ENCODE data around the gene SEZ6L. TPM values are rescaled to one million over a fixed set of nuclear protein-coding genes. Genes with fewer than 3 reads are reported as not detected.

Gene SEZ6L
- total and polyA plus RNA-seq, 2 experiments from 2014 or later: 0.43 to 0.44 TPM

- Histone ChIP-seq H4K20me1 (ENCODE audit: insufficient read depth, poor library complexity, severe bottlenecking) (no peaks in the 10 kb centered on the region), H3K9me2 (replicated peaks; ENCODE audit: insufficient read depth) (no peaks in the 10 kb centered on the region), H2AFZ (no peak overlapping the region), H3K27ac (no peak overlapping the region), H3K9me3 (ENCODE audit: low read depth) (no peaks in the 10 kb centered on the region), H3K36me3 (replicated peaks; ENCODE audit: insufficient read depth, low read depth) (no peaks in the 10 kb centered on the region), H3K4me3 (peak overlapping the region; percentile 26), H3K4me1 (ENCODE audit: insufficient read depth) (peaks cover 7% of the 10 kb centered on the region), H3K4me2 (peak overlapping the region; percentile 92), H3K27me3 (peaks cover 88% of the 10 kb centered on the region), H3K79me2 (no peaks in the 10 kb centered on the region)
- WGBS (ENCODE audit: low lambda C conversion rate, missing lambda C conversion rate): 5% methylated on average over 11 of the region's 11 CpGs
- no peak for DNase-seq (ENCODE audit: low spot score)
- TF ChIP-seq CTCF (IDR thresholded peaks at IDR 0.05; ENCODE audit: poor library complexity) (no peak), EZH2 (IDR thresholded peaks at IDR 0.05; ENCODE audit: borderline replicate concordance) (peak; percentile 32), EZH2phosphoT487 (IDR thresholded peaks at IDR 0.05; ENCODE audit: low read depth, severe bottlenecking, unreplicated experiment) (peak; percentile 26)
Measured at GRCh38 chr22:26170112-26170492, 840 bp downstream of the SEZ6L start.

- peaks cover 7% of the 10 kb centered on the region for H3K4me1 ChIP-seq (ENCODE audit: insufficient read depth)
- H3K79me2 ChIP-seq: no peaks in the 10 kb centered on the region
- no peak overlapping the region for H3K4me2 ChIP-seq
- H3K9me3 ChIP-seq (ENCODE audit: low read depth): no peaks in the 10 kb centered on the region
- H3K27ac ChIP-seq: no peak overlapping the region
- no peaks in the 10 kb centered on the region for H4K20me1 ChIP-seq (ENCODE audit: insufficient read depth, poor library complexity, severe bottlenecking)
- WGBS (ENCODE audit: low lambda C conversion rate, missing lambda C conversion rate): 9% methylated on average over 14 of the region's 14 CpGs
- H3K36me3 ChIP-seq (replicated peaks; ENCODE audit: insufficient read depth, low read depth): no peaks in the 10 kb centered on the region
- H3K9me2 ChIP-seq (replicated peaks; ENCODE audit: insufficient read depth): no peaks in the 10 kb centered on the region
- no peak overlapping the region for H3K4me3 ChIP-seq
- TF ChIP-seq CTCF (IDR thresholded peaks at IDR 0.05; ENCODE audit: poor library complexity): peak; percentile 20
- no peak for TF ChIP-seq EZH2phosphoT487 (IDR thresholded peaks at IDR 0.05; ENCODE audit: low read depth, severe bottlenecking, unreplicated experiment)
- no peak overlapping the region for H2AFZ ChIP-seq
- peaks cover 81% of the 10 kb centered on the region for H3K27me3 ChIP-seq
- peak; percentile 43 for DNase-seq (ENCODE audit: low spot score)
Measured at GRCh38 chr22:26170795-26171580, 1.7 kb downstream of the SEZ6L start.

GRCh38 chr22:26172389-26172990 is 3.2 kb downstream of the SEZ6L start:
- H2AFZ ChIP-seq: no peak overlapping the region
- H3K36me3 ChIP-seq (replicated peaks; ENCODE audit: insufficient read depth, low read depth): no peaks in the 10 kb centered on the region
- no peaks in the 10 kb centered on the region for H3K9me2 ChIP-seq (replicated peaks; ENCODE audit: insufficient read depth)
- 37% methylated on average over 5 of the region's 5 CpGs for WGBS (ENCODE audit: low lambda C conversion rate, missing lambda C conversion rate)
- no peak overlapping the region for H3K4me2 ChIP-seq
- no peaks in the 10 kb centered on the region for H4K20me1 ChIP-seq (ENCODE audit: insufficient read depth, poor library complexity, severe bottlenecking)
- no peak overlapping the region for H3K27ac ChIP-seq
- H3K9me3 ChIP-seq (ENCODE audit: low read depth): no peaks in the 10 kb centered on the region
- H3K4me1 ChIP-seq (ENCODE audit: insufficient read depth): peaks cover 7% of the 10 kb centered on the region
- H3K27me3 ChIP-seq: peaks cover 69% of the 10 kb centered on the region
- peak; percentile 74 for DNase-seq (ENCODE audit: low spot score)
- TF ChIP-seq EZH2phosphoT487 (IDR thresholded peaks at IDR 0.05; ENCODE audit: low read depth, severe bottlenecking, unreplicated experiment): no peak
- TF ChIP-seq CTCF (IDR thresholded peaks at IDR 0.05; ENCODE audit: poor library complexity): peak; percentile 61
- no peak overlapping the region for H3K4me3 ChIP-seq
- H3K79me2 ChIP-seq: no peaks in the 10 kb centered on the region

Measured in hepatocyte (in vitro differentiated cells).